ENCODE measurements around the gene IL5RA. TPM values are rescaled to one million over a fixed set of nuclear protein-coding genes. Genes with fewer than 3 reads are reported as not detected.

Gene IL5RA
- total and polyA plus RNA-seq, 10 of the 15 experiments (the other 5 are each of a cell fraction or from before 2014, with no cell fraction given), result 0.04 to 0.53 (median 0.14) TPM; not detected in 6

GRCh38 chr3:3102751-3103150 lies 7.4 kb downstream of the IL5RA start:
- Histone ChIP-seq H3K36me3 (ENCODE audit: control insufficient read depth in 2 of 2, insufficient read depth in 2 of 2, low read length in 1 of 2) (no peaks in the 10 kb centered on the region), H3K27me3 (replicated peaks in 1 of 2; ENCODE audit: control insufficient read depth in 2 of 2, insufficient read depth in 2 of 2, low read length in 1 of 2) (no peaks in the 10 kb centered on the region), H3K4me3 (no peak overlapping the region; the same call in 1 of the 2 replicates), H4K20me1 (ENCODE audit: control insufficient read depth, insufficient read depth) (no peaks in the 10 kb centered on the region), H3K4me1 (ENCODE audit: control insufficient read depth, insufficient read depth, low read length) (peaks cover 25% of the 10 kb centered on the region), H3K27ac (ENCODE audit: control insufficient read depth, insufficient read depth) (no peak overlapping the region), H3K9ac (ENCODE audit: control insufficient read depth, insufficient read depth, low read length) (no peak overlapping the region), H2AFZ (ENCODE audit: control insufficient read depth, low read depth, low read length) (no peak overlapping the region), H3K79me2 (ENCODE audit: control insufficient read depth, insufficient read depth, low read length) (no peaks in the 10 kb centered on the region), H3K4me2 (ENCODE audit: control insufficient read depth, insufficient read depth) (peak overlapping the region; percentile 41; the same call in 1 of the 2 replicates), H3K9me3 (replicated peaks; ENCODE audit: control insufficient read depth, insufficient read depth, low read length) (no peaks in the 10 kb centered on the region)
- intact Hi-C loops (cut with micrococcal nuclease; ENCODE audit: unreplicated experiment) (no loop called here), in situ Hi-C loops (cut with MboI) (no loop called here)
- no peak for TF ChIP-seq MEF2A (IDR thresholded peaks at IDR 0.05; ENCODE audit: insufficient read depth, low read depth, low read length)
- TF ChIP-seq ZNF592 (IDR thresholded peaks at IDR 0.05), result no peak
- TF ChIP-seq SPI1 (IDR thresholded peaks at IDR 0.05; ENCODE audit: borderline replicate concordance, insufficient read depth, low read depth, low read length), result peak; percentile 19; the same call in 1 of the 2 replicates
- ATAC-seq (no peak), DNase-seq (ENCODE audit: low read depth, low spot score) (no peak), FAIRE-seq (no peak)
- ChIA-PET RAD21 (ENCODE audit: unreplicated experiment) (no interaction called here), CTCF (interaction anchor here (0.5 kb wide), 1 partner anchor 75 kb away, joined by 3 read pairs; no protein-coding TSS in a partner anchor), SMC1A (ENCODE audit: uncharacterized antibody, unreplicated experiment) (no interaction called here), POLR2A (no interaction called here)
- 40% methylated on average over 6 of the region's 6 CpGs for WGBS (ENCODE audit: insufficient coverage, insufficient replicate concordance, low lambda C conversion rate, missing lambda C conversion rate)
- BruUV-seq (replicated peaks), result no TSS peak

All from GM12878 (cell line).